Activated CD4-positive, alpha-beta T cell treated with anti-CD3 and anti-CD28 coated beads, Interleukin-2, amount 50 U/mL, for 1 hour (primary cell): ENCODE results near the gene YBX3.
A peak's percentile ranks its signal among the peaks of the same experiment; 100 is the strongest.

Experiments used
- DNase-seq: peaks from one replicate; pipeline ENCODE4 v3.0.0-alpha.2; 2020

YBX3 gene

GRCh38 chr12:10721651-10722501 is 1.2 kb downstream of the YBX3 start:
- DNase-seq: peak; percentile 19

- DNase-seq: no peak
These were observed 2.0 kb downstream of the YBX3 start for GRCh38 chr12:10720974-10721650.

GRCh38 chr12:10719482-10719881 is 3.6 kb downstream of the YBX3 start:
- DNase-seq: no peak

DNA sequence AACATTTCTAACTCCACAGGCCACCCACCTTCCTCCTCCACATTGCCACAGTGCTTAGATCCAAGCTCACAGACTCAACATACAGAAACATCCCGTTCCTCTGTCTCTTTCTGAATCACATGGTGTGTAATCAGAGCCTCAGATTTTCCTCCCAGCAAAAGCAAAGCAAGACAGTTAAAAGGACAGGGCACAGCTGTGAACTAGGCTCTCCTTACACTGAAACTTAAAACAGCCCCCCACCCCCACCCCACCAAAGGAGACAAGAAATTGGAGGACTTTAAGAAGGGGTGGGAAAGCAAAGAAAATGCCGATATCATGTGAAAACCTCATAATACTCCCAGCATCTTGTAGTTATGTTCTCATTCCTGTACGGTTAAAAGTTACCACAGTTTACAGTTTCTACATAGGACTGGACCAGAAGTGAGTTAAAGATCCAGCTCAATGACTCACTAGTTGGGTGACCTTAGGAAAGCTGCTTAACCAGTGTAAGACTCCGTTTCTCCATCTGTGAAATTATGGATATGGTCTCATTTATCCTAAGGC is 4.8 kb downstream of the YBX3 start:
- DNase-seq: no peak

GRCh38 chr12:10717410-10717809 is 5.7 kb downstream of the YBX3 start:
- no peak for DNase-seq

GRCh38 chr12:10716704-10717315 is 6.3 kb downstream of the YBX3 start:
- DNase-seq: no peak

GRCh38 chr12:10716277-10716676 is 6.8 kb downstream of the YBX3 start:
- no peak for DNase-seq

GRCh38 chr12:10715491-10715890 is 7.6 kb downstream of the YBX3 start:
- DNase-seq: no peak

DNA sequence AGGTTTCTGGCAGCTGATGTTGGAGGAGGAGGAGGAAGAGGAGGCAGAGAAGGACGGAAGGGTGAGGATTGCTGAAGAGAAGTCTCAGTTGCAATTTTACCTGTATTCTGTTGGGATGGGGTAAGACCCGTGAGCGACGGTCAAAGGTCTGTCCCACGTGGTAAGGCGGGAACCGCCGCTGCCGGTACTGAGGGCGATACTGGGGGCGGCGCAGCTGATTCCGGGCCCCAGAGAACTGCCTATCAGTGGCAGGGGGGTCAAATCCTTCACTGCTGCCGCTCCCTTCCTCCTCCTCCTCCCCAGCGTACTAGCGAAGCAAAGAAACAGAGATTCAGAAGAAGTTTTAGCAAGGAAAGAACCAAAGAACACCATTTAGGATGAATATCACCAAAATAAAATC is 13.3 kb downstream of the YBX3 start:
- DNase-seq: no peak

GRCh38 chr12:10708862-10709261 is 14.3 kb downstream of the YBX3 start:
- no peak for DNase-seq

- DNase-seq: no peak
These were observed 17.5 kb downstream of the YBX3 start for GRCh38 chr12:10705655-10706054.

- no peak for DNase-seq
These were observed 21.3 kb downstream of the YBX3 start for GRCh38 chr12:10701843-10702242.

DNA sequence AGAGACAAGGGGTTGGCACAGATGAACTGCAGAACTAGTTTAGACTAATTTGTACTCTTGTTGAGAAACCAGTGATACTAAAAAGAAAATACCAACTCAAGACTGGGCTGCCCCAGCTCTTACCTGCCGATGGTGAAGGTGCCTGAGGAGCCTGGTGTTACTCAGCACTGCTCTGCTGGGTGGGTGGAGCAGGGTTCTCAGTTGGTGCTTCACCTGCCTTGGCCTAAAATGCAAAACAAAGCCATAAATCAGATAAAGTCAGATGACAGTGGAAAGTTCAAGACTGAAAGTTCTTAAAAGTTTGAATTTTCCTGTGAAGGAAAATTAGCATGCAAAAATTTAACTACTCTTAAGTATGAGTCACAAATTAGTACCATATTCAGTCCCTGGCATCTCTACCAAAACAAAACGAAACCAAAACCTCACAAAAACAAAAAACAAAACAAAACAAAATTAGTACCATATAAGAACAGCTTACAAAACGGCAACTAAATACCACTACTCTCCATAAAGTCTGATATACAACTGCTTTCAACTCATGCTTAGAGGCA is 21.9 kb downstream of the YBX3 start:
- peak; percentile 6 for DNase-seq

DNA sequence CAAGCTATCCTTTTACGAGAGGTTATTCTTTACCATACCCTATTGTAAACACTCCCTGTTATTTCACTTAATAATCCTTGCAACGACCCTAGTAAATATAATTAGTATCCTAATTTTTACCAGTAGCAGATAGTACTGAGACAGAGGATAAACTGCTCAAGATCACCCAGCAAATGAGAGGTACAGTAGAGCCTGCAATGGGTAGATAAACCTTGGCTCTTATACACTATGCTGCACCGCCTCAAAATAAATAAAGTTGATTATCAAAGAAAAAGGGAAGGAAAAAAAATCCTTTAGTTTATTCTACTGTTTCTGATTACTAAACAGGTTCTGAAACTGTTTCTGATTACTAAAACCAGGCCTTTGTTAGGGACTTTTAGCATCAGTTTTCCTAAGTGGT is 22.5 kb downstream of the YBX3 start:
- DNase-seq: no peak

DNA sequence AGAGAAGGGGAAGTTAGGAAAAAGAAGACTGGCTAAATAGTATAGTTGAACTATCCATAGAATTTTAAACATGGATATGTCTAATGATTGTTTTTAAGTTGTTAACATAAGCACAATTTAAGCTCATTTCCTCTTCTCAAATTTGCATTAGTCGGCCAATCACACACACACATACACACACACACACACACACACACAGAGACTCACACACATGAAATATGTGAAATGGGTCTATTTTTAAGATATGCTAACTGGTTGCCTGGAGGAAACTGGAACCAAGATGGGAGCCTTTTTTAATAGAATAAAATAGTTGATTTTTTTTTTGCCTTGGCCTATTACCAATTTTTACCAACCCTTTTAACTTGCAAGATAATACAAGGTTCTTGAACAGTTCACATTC is 25.3 kb downstream of the YBX3 start:
- DNase-seq: no peak

DNA sequence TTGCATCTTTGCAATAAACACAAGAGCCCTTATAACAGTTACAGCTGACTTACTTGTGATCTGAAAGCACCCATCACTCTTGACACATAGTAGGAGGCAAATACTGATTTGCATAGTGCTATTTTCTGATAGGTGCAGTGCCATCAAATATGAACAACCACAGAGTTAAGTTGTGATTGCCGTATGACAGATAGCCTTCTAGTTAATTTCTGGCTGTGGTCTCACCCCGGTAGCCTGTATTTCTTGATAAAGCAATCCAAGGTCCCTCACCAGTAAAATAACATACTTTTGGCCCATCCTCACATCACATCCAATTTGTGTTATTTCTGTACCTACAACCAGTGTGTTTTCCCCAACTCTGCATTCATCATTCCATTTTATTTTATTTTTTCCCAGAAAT is 26.0 kb downstream of the YBX3 start:
- DNase-seq: no peak

DNA sequence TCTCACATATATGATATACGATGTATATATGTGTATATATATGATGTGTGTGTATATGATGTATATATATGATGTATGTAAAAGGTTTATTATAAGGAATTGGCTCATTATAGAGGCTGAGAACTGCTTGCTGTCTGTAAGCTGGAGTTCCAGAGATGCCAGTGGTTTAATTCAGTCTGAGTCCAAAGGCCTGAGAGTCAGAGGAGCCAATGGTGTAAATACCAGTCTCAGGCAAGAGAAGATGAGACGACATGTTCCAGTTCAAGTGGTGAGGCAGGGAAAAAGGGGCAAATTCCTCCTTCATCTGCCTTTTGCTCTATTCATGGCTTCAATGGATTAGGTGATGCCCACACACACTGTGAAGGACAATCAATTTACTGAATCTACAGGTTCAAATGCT is 32.2 kb downstream of the YBX3 start:
- no peak for DNase-seq

DNA sequence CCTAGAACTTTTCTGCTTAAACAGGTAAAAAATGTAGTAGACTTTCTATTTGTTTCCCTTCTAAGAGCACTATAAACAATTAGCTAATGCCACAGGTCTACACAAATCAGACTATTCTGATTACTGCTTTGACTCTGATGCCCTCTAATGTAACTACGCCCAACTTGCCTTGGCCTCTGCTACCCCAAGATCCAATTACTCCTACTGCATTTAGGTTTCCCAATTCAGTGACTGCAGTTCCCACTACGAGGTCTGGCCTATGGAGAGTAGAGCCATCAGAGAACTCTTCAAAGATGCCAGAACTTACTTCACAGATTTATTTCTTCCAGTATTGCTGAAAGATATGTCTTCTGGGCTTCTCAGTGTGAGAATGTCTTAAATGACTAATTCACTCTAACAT is 34.0 kb downstream of the YBX3 start:
- DNase-seq: no peak

GRCh38 chr12:10688042-10688441 is 35.1 kb downstream of the YBX3 start:
- no peak for DNase-seq

GRCh38 chr12:10673659-10674384 is 49.3 kb downstream of the YBX3 start, which contains the start of gene STYK1:
Gene STYK1 (minus strand): TSS chr12:10674052. CDS start chr12:10634618, 39,434 bp downstream.
- peak; percentile 68 for DNase-seq

DNA sequence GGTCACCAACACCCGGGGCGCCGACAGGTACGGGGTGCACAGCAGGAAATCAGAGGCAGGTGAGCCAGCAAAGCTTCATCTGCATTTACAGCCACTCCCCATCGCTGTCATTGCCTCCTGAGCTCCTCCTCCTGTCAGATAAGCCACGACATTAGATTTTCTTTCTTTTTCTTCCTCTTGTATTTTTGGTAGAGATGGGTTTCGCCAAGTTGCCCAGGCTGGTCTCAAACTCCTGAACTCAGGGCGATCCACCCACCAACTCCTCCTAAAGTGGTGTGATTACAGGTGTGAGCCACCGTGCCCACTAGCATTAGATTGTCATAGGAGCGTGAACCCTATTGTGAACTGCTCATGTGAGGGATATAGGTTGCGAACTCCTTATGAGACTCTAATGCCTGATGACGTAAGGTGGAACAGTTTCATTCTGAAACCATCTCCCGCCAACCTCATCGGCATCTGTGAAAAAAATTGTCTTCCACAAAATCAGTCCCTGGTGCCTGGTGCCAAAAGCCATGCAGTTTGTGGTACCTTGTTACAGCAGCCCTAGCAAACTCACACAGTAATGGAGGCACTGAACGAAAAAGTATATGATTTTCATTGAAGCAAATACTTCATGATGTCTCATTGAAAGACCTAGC is 50.8 kb downstream of the YBX3 start:
- no peak for DNase-seq

DNA sequence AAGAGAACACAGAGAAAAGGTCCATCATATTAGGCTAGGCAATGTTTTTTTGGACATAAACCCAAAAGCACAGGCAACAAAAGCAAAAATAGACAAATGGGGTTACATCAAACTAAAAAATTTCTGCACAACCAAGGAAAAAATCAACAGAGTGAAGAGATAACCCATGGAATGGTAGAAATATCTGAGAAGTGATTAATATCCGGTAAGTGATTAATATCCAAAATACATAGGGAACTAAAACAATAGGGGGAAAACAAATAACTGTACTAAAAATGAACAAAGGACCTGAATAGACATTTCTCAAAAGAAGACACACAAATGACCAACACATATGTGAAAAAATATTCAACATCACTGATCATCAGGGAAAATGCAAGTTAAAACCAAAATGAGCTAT is 53.6 kb downstream of the YBX3 start:
- DNase-seq: no peak
